Measurements from ENCODE around the gene UCMA.

Gene UCMA

DNA sequence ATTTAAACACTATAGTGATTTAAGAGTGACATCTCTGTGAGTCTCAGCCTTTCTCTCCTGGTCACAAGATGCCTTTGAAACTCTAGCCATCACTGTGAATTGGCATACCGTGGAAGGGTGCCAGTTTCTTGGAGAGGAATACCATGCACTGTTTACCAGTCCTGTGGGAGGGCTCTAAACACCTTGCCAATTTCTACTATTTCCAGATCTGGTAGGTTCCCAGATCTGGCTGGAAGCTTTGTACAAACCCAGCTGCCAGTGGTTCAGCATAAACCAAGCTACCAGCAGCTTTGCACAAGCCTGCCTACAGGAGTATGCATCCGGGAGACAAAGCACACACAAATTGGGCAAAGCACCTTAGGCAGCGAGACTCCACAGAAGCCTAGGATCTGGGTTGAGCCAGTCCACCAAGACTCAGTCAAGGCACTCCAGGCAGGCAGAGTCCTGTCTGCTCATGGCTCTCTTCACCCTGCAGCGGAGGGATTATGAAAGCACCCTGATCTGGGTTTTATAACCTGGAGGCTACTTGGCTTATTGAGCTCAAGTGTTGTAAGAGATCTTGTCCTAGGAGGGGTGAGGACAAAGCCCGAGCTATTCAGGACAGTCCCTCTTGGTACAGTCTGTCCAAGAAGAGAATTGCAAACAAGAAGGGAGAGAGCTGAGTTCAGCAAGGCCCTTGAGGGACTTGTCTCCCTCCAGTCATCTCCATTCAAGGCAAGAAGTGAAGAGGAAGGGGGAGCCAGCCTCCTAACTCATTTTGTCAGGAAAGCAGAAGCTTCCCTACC lies 49.3 kb downstream of the UCMA start:
- no peak for TF ChIP-seq ZFX (IDR thresholded peaks at IDR 0.05; ENCODE audit: borderline replicate concordance)
- TF ChIP-seq, protein P1, sequence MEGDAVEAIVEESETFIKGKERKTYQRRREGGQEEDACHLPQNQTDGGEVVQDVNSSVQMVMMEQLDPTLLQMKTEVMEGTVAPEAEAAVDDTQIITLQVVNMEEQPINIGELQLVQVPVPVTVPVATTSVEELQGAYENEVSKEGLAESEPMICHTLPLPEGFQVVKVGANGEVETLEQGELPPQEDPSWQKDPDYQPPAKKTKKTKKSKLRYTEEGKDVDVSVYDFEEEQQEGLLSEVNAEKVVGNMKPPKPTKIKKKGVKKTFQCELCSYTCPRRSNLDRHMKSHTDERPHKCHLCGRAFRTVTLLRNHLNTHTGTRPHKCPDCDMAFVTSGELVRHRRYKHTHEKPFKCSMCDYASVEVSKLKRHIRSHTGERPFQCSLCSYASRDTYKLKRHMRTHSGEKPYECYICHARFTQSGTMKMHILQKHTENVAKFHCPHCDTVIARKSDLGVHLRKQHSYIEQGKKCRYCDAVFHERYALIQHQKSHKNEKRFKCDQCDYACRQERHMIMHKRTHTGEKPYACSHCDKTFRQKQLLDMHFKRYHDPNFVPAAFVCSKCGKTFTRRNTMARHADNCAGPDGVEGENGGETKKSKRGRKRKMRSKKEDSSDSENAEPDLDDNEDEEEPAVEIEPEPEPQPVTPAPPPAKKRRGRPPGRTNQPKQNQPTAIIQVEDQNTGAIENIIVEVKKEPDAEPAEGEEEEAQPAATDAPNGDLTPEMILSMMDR (IDR thresholded peaks at IDR 0.05), result no peak
- no peak overlapping the region for H3K27ac ChIP-seq

DNA sequence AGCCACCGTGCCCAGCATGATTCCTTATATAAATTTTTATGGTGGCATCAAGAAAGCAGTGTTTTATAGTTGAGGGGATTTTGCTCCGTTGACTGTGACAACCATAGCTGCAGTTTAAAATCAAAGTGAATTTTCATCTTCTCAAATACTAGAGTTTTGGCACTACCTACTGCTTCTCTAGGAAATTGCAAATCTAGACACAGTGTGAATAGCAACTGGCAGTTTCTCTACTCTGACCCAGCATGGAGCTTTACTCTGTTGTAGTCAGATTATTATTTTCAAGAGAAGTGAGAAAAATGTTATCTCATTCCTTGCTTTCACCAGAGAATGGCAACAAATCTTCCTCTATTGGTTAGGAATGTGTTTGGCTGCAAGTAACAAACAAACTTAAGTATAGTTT lies 49.9 kb downstream of the UCMA start:
- TF ChIP-seq, protein P1 (IDR thresholded peaks at IDR 0.05), result no peak
- H3K27ac ChIP-seq, result no peak overlapping the region

DNA sequence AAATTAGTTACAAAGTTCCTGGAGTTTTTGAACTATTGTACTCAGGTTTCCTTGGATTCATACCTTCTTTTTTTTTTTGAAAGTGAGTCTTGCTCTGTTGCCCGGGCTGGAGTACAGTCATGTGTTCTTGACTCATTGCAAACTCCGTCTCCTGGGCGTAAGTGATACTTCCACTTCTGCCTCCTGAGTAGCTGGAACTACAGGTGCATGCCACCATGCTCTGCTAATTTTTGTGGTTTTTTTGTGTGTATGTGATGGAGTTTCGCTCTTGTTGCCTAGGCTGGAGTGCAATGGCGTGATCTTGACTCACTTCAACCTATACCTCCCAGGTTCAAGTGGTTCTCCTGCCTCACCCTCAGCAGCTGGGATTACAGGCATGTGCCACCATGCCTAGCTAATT lies 50.5 kb downstream of the UCMA start:
- TF ChIP-seq, protein P1 (IDR thresholded peaks at IDR 0.05), result no peak
- no peak for TF ChIP-seq ZFX (IDR thresholded peaks at IDR 0.05; ENCODE audit: borderline replicate concordance)
- H3K27ac ChIP-seq, result no peak overlapping the region

DNA sequence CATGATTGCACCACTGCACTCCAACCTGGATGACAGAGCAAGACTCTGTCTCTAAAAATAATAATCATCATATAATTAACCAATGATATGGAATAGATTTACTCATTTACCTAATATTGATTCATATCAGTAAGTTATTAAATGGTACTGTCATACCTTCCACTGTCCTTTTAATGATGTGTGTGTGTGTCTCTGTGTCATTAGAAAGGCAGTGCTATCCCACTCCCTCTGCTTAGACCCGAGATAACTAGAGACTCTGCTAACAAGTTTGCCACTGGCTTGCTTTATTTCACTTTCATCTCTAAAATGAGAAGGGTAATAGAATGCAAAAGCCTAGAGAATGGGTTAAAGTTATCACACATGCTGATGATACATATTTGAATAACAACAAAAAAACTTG lies 51.8 kb downstream of the UCMA start:
- H3K27ac ChIP-seq, result no peak overlapping the region
- TF ChIP-seq, protein P1 (IDR thresholded peaks at IDR 0.05), result no peak
- TF ChIP-seq ZFX (IDR thresholded peaks at IDR 0.05; ENCODE audit: borderline replicate concordance), result no peak

DNA sequence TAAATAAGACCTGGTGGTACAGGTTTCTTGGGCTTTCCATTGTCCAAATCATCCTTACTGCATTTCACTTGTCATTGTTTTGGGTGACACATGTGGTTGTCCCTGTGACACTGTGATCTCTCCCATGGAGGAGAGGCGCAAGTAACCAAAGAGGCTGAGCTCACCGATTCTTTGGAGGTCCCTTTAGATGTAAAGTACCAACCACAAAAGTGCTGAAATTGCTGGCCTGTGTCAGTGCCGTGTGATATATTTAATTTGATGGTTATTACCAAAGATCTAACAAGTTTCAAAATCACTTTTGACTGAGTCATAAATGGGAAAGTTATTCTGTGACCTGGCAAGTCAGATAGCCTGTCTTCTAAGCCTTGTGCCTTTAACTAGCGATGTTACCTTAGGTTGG lies 53.4 kb downstream of the UCMA start:
- TF ChIP-seq ZFX (IDR thresholded peaks at IDR 0.05; ENCODE audit: borderline replicate concordance), result no peak
- TF ChIP-seq, protein P1 (IDR thresholded peaks at IDR 0.05), result no peak

DNA sequence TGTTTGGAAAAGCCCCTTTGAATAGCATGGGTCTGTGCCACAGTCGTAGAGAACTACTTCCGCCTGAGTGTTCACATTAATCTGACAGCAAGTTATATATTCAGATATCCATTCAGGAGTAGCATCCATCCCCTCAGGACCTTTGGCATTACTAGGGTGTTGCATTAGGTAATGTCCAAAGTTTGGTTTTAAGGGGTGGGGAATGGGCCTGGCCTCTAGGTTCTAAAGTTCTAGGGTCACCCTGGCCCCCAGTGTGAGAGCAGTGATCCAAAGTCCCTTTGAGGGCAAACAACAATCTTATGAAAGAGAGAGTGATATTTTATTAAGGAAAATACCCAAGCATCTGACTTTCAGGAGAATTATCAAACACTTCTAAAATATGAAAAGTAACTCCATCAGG lies 60.6 kb downstream of the UCMA start:
- TF ChIP-seq, protein P1 (IDR thresholded peaks at IDR 0.05), result no peak
- TF ChIP-seq ZFX (IDR thresholded peaks at IDR 0.05; ENCODE audit: borderline replicate concordance), result no peak
- H3K27ac ChIP-seq, result no peak overlapping the region

More for the DNA sequence above, 53.4 kb downstream of the UCMA start:
- H3K27ac ChIP-seq, result no peak overlapping the region

Data from 22Rv1 (cell line).